GOT3 (cell line): ENCODE results near the gene FRRS1L.
"Not testable (repeated sequence)": the region's sequence is repeated elsewhere in the genome, so short reads cannot be mapped to it uniquely, and the experiment has no call there.

Experiments used
- DNase-seq: peaks from one replicate; lab custom pipeline; 2025; ENCODE audit warnings: mixed read lengths; lab: John Stamatoyannopoulos, UW

The FRRS1L gene

GRCh38 chr9:109129470-109130197, 37.4 kb downstream of the FRRS1L start:
- no peak for DNase-seq

GRCh38 chr9:109126671-109127070, 40.4 kb downstream of the FRRS1L start:
- DNase-seq: not testable (repeated sequence)

GRCh38 chr9:109124121-109124520, 42.9 kb downstream of the FRRS1L start:
- DNase-seq: no peak

- DNase-seq: no peak
These were observed 44.1 kb downstream of the FRRS1L start for GRCh38 chr9:109122726-109123621.

GRCh38 chr9:109121232-109121796, 45.7 kb downstream of the FRRS1L start:
- DNase-seq: no peak

- no peak for DNase-seq
These were observed 46.8 kb downstream of the FRRS1L start for GRCh38 chr9:109120204-109120789.

GRCh38 chr9:109119439-109120203, 47.4 kb downstream of the FRRS1L start, which contains the start of gene TMEM245:
Gene TMEM245, minus strand, starts transcription at chr9:109119947. Its CDS starts 34 bp downstream, at chr9:109119913.
- peak; percentile 66 for DNase-seq

- no peak for DNase-seq
These were observed 48.1 kb downstream of the FRRS1L start for GRCh38 chr9:109118808-109119438.

GRCh38 chr9:109117856-109118807, 48.9 kb downstream of the FRRS1L start:
- DNase-seq: no peak

GRCh38 chr9:109115931-109116526, 51.0 kb downstream of the FRRS1L start:
- no peak for DNase-seq

- DNase-seq: no peak
These were observed 52.4 kb downstream of the FRRS1L start for GRCh38 chr9:109114670-109115069.

GRCh38 chr9:109113892-109114609, 53.0 kb downstream of the FRRS1L start:
- no peak for DNase-seq

- no peak for DNase-seq
These were observed 53.8 kb downstream of the FRRS1L start for GRCh38 chr9:109113254-109113653.

GRCh38 chr9:109110329-109111021, 56.6 kb downstream of the FRRS1L start:
- DNase-seq: no peak

- no peak for DNase-seq
These were observed 57.1 kb downstream of the FRRS1L start for GRCh38 chr9:109109967-109110328.

- no peak for DNase-seq
These were observed 58.7 kb downstream of the FRRS1L start for GRCh38 chr9:109108318-109108717.

- no peak for DNase-seq
These were observed 59.4 kb downstream of the FRRS1L start for GRCh38 chr9:109107402-109108240.
